Endothelial cell of umbilical vein (primary cell): ENCODE results near the gene STAC3. TPM values are rescaled to one million over a fixed set of nuclear protein-coding genes. Genes with fewer than 3 reads are reported as not detected.

Experiments
- BruUV-seq: library from RNA; stranded (reverse); fragments of 400-500 nt; replicated peaks from 2 replicates; lab custom pipeline; 2021; lab: Mats Ljungman, UMichigan
- CTCF ChIA-PET: fragments of 300-600, 350-600 bp; sonication (Branson Sonifier 250); formaldehyde crosslinking; loops from one replicate; lab custom pipeline; 2021; ENCODE audit warnings: antibody characterized with exemption, inconsistent platforms; lab: Charles Lee
- POLR2A ChIA-PET: fragments of 300-600, 350-600 bp; sonication (Branson Sonifier 250); formaldehyde crosslinking; loops from one replicate; lab custom pipeline; 2021; ENCODE audit warnings: antibody characterized with exemption, inconsistent platforms; lab: Charles Lee
- DNase-seq: peaks from one replicate; pipeline ENCODE4 v3.0.0-alpha.2; 2011; ENCODE audit warnings: low read depth, low spot score
- FAIRE-seq: peaks from 2 replicates; lab custom pipeline; 2011; peaks lifted over from hg19 to GRCh38; lab: Jason Lieb, UNC
- H2AFZ ChIP-seq: 2 replicates; pipeline ENCODE4 v1.6.0; 2012; ENCODE audit warnings: low read depth, low read length, control low read depth, inconsistent platforms
- H3K27ac ChIP-seq: 2 replicates; pipeline ENCODE4 v1.5.1; 2011; ENCODE audit warnings: low read depth, mild to moderate bottlenecking, control low read depth, low read length, moderate library complexity; ENCODE audit not compliant: insufficient read depth
- H3K27me3 ChIP-seq, 2 experiments: 2 replicates each; pipeline versions ENCODE4 v1.6.0 to v1.6.1; 2011; ENCODE audit warnings: low read length in 2 of 2, mixed read lengths in 1 of 2; ENCODE audit not compliant: control insufficient read depth in 2 of 2, insufficient read depth in 2 of 2
- H3K36me3 ChIP-seq, 2 experiments: 2 replicates in 1 of 2; 3 replicates in 1 of 2; pipeline ENCODE4 v1.5.1; 2011; ENCODE audit warnings: low read length in 2 of 2, mild to moderate bottlenecking in 1 of 2, moderate library complexity in 1 of 2; ENCODE audit not compliant: control insufficient read depth in 2 of 2, insufficient read depth in 2 of 2; ENCODE audit errors: extremely low read depth in 1 of 2
- H3K4me1 ChIP-seq: 3 replicates; pipeline ENCODE4 v1.5.1; 2011; ENCODE audit warnings: mild to moderate bottlenecking, low read length; ENCODE audit not compliant: control insufficient read depth, insufficient read depth; ENCODE audit errors: extremely low read depth
- H3K4me2 ChIP-seq: 2 replicates; pipeline ENCODE4 v1.6.1; 2011; ENCODE audit warnings: low read length, control low read depth, mixed read lengths; ENCODE audit not compliant: insufficient read depth
- H3K4me3 ChIP-seq, 3 experiments: fragments of 200-600 bp in 1 of 3; sonication (generic), shearing (Covaris generic) in 1 of 3; replicated peaks in 1 of 3; 2 replicates each; pipeline ENCODE4 v1.5.1; 2011 to 2016; ENCODE audit warnings: control low read depth in 3 of 3, low read length in 3 of 3, mild to moderate bottlenecking in 2 of 3, inconsistent platforms in 1 of 3, low read depth in 1 of 3, moderate library complexity in 1 of 3; ENCODE audit not compliant: insufficient read depth in 1 of 3
- H3K79me2 ChIP-seq: 2 replicates; pipeline ENCODE4 v1.6.0; 2012; ENCODE audit warnings: low read length, inconsistent platforms; ENCODE audit not compliant: control insufficient read depth, insufficient read depth
- H3K9ac ChIP-seq: replicated peaks from 2 replicates; pipeline ENCODE3; 2011; ENCODE audit warnings: low read length, control low read depth; ENCODE audit not compliant: insufficient read depth; ENCODE audit errors: extremely low read depth
- H3K9me1 ChIP-seq: replicated peaks from 3 replicates; pipeline ENCODE4 v1.6.0; 2011; ENCODE audit warnings: mild to moderate bottlenecking, low read length; ENCODE audit not compliant: control insufficient read depth, insufficient read depth; ENCODE audit errors: extremely low read depth
- H3K9me3 ChIP-seq: replicated peaks from 2 replicates; pipeline ENCODE4 v1.5.1; 2012; ENCODE audit warnings: low read length, inconsistent platforms; ENCODE audit not compliant: control insufficient read depth, insufficient read depth
- H4K20me1 ChIP-seq: replicated peaks from 2 replicates; pipeline ENCODE3; 2011; ENCODE audit warnings: mild to moderate bottlenecking, low read length; ENCODE audit not compliant: control insufficient read depth, insufficient read depth; ENCODE audit errors: extremely low read depth
- EZH2 ChIP-seq: IDR thresholded peaks from 2 replicates; pipeline ENCODE4 v1.6.1; 2012; ENCODE audit warnings: borderline replicate concordance, low read depth, mild to moderate bottlenecking, moderate library complexity, low read length, inconsistent platforms; ENCODE audit not compliant: severe bottlenecking
- FOS ChIP-seq: IDR thresholded peaks from 2 replicates; pipeline ENCODE4 v1.6.1; 2011; ENCODE audit warnings: mild to moderate bottlenecking, low read length, moderate library complexity, borderline replicate concordance; ENCODE audit not compliant: insufficient read depth
- GATA2 ChIP-seq: IDR thresholded peaks from 2 replicates; pipeline ENCODE4 v1.7.0; 2011; ENCODE audit warnings: low read depth, mild to moderate bottlenecking, moderate library complexity, mixed read lengths, low read length; ENCODE audit not compliant: insufficient read length, insufficient read depth
- JUN ChIP-seq: IDR thresholded peaks from 2 replicates; pipeline ENCODE4 v1.6.1; 2011; ENCODE audit warnings: borderline replicate concordance, low read depth; ENCODE audit not compliant: insufficient read length, insufficient read depth
- POLR2A ChIP-seq: IDR thresholded peaks from 2 replicates; pipeline ENCODE4 v1.6.1; 2012; ENCODE audit warnings: low read depth, mild to moderate bottlenecking, control low read depth, low read length
- dilution Hi-C: fragments of 300-500 bp; cut with MboI; formaldehyde crosslinking; loops from one replicate; pipeline ENCODE4 v1.15.0; 2019; ENCODE audit warnings: low sequenced_read_pairs; ENCODE audit not compliant: extremely low pct_ligation_motif_present
- intact Hi-C: fragments of 100-400 bp; cut with micrococcal nuclease; formaldehyde crosslinking; loops from one replicate; pipeline ENCODE4 v1.10.0; 2022
- polyA plus RNA-seq, 4 experiments: library from polyadenylated mRNA; depleted of rRNA in 3 of 4; stranded (reverse) in 3 of 4; unstranded in 1 of 4; fragments of >200 nt; gene quantifications; 2 replicates each; pipeline versions ENCODE4 v1.2.1 to v1.2.3, GENCODE V29; 2011 to 2012; ENCODE audit warnings: missing spikeins in 1 of 4
- total RNA-seq: library from RNA; stranded (reverse); gene quantifications from 2 replicates; pipeline ENCODE4 v1.2.3, GENCODE V29; 2021

STAC3 gene
- total and polyA plus RNA-seq, 2 donors (not counting 3 experiments of a cell fraction or from before 2014, with no cell fraction given), result 0.36 to 0.55 TPM

DNA sequence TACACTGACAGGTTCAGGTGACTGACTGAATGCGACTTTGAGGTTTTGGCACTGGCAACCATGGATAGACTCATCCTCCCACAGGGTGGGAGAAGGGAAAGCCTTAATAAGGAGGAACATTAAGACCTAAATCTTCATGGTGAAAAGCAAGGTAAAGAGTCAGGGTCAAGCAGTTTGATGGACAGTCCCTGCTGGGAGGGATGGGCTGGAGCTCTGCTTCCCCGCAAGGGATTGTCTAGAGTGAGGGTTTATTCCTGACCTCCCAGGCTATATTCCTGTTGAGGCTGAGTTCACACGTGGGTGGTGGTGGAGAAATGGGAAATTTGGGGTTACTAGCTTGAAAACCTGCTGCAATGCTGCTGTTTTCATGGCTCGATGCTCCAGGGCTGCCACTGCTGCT is 9.4 kb upstream of the STAC3 start:
- Histone ChIP-seq H3K36me3 (peaks cover 0 to 13% of the 10 kb centered on the region in 2 experiments), H3K9ac (no peak overlapping the region), H3K4me1 (no peaks in the 10 kb centered on the region), H3K27me3 (no peaks in the 10 kb centered on the region), H3K4me2 (no peak overlapping the region), H2AFZ (no peak overlapping the region), H3K9me1 (no peaks in the 10 kb centered on the region), H4K20me1 (no peaks in the 10 kb centered on the region), H3K79me2 (no peaks in the 10 kb centered on the region), H3K4me3 (no peak overlapping the region), H3K9me3 (no peaks in the 10 kb centered on the region), H3K27ac (no peak overlapping the region)
- FAIRE-seq (no peak), DNase-seq (no peak)
- POLR2A ChIA-PET, result no interaction called here
- intact Hi-C loops (no loop called here), dilution Hi-C loops (no loop called here)
- CTCF ChIA-PET, result interaction anchor here (0.9 to 2.0 kb wide), 4 partner anchors 183 to 199 kb away, joined by 3 to 10 read pairs (median 4); partner anchors contain the start of genes GLI1 and INHBE
- TF ChIP-seq GATA2 (no peak), FOS (no peak), JUN (no peak), EZH2 (no peak)
- no TSS peak for BruUV-seq

DNA sequence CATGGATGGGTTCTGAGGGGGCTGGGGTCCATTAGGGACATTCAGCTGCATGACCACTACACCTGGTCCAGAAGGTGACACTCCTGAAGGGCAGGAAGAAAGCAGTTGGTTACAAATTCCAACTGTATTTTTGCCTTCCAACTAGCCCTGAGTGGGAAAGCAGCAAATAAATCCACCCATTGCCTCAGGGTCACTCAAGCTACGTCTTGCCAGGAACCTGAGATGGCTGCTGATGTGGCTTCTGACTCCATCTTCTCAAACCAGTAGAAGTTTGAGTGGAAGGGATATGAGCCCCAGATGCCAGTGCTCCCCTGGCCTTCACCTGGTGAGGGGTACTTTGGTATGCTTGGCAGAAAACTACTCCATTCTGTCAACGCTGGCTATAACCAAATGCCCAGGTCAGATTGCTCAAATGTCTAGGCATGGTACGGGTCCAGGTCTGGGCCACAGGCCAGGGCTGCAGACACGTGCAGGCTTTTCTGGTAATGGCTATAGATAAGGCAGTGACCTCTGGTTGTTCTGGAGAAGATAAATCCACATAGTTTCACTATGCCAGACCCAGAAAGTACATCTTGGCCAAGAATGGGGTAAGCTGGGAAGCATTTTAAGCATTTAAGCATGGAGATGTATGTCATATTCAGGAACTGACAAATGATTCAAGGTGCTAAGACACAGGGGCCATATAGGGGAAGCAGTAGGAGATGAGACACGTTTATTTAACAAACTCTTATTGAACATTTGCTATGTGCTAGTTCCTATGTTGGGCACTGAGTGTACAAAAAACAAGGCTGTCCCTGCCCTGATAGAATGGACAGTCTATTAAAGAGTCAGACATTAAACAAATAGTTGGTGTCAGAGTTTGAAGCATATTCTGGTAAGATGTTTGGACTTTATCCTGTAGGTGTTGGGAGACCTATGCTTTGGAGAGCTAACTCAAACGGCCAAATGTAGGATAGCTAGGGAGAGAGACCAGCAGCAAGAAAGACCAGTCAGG is 8.3 kb upstream of the STAC3 start:
- FAIRE-seq, result no peak
- intact Hi-C loops, result no loop called here
- H3K9me3 ChIP-seq, result no peaks in the 10 kb centered on the region
- no TSS peak for BruUV-seq
- H3K36me3 ChIP-seq, result peaks cover 0 to 13% of the 10 kb centered on the region in 2 experiments
- no peaks in the 10 kb centered on the region for H3K4me1 ChIP-seq
- dilution Hi-C loops, result no loop called here
- no peaks in the 10 kb centered on the region for H4K20me1 ChIP-seq
- H3K27me3 ChIP-seq, result no peaks in the 10 kb centered on the region
- no peak overlapping the region for H3K9ac ChIP-seq
- H3K4me2 ChIP-seq, result no peak overlapping the region
- no peak overlapping the region for H3K4me3 ChIP-seq
- no peak for DNase-seq
- CTCF ChIA-PET, result interaction anchor here (0.6 to 2.0 kb wide), 4 partner anchors 184 to 1206 kb away, joined by 3 to 10 read pairs (median 3); partner anchors contain the start of gene GLI1
- TF ChIP-seq POLR2A (no peak), JUN (no peak)
- H3K79me2 ChIP-seq, result no peaks in the 10 kb centered on the region
- H2AFZ ChIP-seq, result no peak overlapping the region
- POLR2A ChIA-PET, result no interaction called here
- H3K27ac ChIP-seq, result no peak overlapping the region
- H3K9me1 ChIP-seq, result no peaks in the 10 kb centered on the region
